HG02610 (cell line): ENCODE measurements around the gene CNN3.

Source experiments
- ATAC-seq: cut with Tn5 transposase; IDR thresholded peaks from one replicate; pipeline ENCODE4 v1.9.1; 2021; ENCODE audit warnings: mild to moderate bottlenecking, moderate library complexity; ENCODE audit not compliant: unreplicated experiment

CNN3 gene

GRCh38 chr1:94892604-94893254 is 34.2 kb downstream of the CNN3 start:
- ATAC-seq, result no peak

DNA sequence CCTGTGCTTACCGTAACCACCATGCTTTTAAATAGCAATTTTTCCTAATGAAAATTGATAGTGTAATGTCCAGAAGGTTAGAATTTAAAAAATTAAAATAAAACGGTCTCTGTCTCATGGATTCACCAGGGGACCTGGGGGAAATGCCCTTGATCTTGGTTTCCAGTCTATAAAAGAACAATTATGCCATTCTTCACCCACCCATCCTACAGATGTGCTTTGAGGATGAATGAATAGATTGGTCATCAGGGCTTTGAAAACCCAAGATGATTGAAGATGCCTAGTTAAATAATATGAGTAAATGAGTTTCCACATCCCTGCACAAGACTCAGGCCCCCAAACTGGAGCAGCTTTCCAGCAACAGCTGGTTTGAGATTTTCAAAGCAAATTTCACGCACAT is 38.7 kb downstream of the CNN3 start:
- no peak for ATAC-seq

- ATAC-seq, result no peak
Measured at GRCh38 chr1:94887603-94888171, 39.2 kb downstream of the CNN3 start.

DNA sequence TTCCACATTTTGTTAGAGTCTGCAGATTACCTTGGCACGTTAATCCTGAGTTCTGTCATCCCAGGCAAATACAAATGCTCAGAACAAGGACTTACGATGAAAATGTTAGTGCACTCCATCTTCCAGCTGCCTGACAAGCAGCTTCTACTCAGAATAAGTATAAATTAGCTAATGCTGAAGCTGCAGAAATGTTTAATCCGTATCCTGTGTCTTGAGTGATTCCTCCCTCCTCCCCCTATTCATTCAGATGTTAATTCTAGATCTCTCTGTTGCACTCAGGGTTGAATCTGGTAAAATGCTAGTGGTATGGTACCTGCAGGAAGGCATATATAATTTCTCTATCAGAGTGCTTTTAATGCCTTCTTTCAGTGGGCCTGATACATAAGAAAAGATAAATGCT is 39.8 kb downstream of the CNN3 start:
- ATAC-seq, result no peak

- no peak for ATAC-seq
Measured at GRCh38 chr1:94886361-94886760, 40.5 kb downstream of the CNN3 start.

DNA sequence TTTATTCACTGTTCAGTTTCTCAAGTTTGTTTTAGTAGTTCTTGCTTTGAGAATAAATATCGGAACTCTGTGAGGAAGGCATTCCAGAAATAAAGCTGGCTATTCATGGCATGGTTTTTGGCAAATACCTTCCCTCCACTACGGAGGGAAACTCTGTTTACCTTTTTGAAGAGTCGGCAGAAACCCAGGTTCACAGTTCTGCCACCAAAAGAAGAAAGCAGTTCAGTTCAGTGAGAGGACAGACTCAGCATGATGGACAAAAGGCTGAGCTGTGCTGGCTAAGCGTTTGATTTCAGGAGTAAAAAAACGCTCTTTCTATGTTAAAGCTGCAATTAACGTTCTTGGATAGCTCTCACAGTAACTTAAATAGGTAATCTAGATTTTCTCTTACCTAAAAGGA is 42.4 kb downstream of the CNN3 start:
- ATAC-seq, result no peak

DNA sequence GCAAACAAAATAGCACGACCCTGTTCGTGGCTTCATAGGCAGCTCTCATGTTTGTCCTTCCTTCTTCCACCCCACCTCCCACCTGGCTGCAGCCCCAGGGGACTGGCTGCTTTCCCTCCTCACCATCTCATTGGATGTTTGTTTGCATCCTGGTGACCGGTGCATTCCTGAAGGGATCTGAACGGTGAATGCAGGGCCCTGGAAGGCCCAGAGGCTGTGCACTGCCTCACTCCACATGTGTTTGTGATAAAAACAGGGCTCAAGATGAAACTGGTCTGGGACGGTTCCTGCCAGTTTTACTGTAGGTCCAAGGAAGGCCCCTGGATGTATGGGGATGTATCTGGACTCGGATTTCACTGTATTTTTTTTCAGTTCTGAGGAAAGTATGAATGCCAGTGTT is 42.8 kb downstream of the CNN3 start:
- no peak for ATAC-seq

- ATAC-seq, result no peak
Measured at GRCh38 chr1:94883691-94884090, 43.2 kb downstream of the CNN3 start.

GRCh38 chr1:94878329-94878728 is 48.6 kb downstream of the CNN3 start:
- ATAC-seq, result no peak

DNA sequence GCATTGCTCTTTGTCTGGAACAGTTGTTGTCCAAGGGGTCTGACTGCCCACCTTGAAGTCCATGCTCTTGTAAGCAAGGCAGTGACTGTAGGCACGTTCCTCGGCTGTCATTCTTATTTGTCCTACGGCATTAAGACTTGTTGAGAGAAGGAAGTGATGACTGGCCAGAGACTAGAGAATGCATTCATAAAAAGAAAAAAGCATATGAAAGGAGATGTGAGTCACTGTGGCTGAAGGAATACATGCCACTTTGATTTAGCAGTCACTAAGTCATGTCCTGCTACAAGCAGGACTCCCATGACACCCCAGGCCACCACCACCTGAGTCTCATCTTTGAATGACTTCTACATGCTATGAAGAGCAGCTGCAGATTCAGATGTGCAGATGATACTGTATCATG is 50.5 kb downstream of the CNN3 start:
- no peak for ATAC-seq

DNA sequence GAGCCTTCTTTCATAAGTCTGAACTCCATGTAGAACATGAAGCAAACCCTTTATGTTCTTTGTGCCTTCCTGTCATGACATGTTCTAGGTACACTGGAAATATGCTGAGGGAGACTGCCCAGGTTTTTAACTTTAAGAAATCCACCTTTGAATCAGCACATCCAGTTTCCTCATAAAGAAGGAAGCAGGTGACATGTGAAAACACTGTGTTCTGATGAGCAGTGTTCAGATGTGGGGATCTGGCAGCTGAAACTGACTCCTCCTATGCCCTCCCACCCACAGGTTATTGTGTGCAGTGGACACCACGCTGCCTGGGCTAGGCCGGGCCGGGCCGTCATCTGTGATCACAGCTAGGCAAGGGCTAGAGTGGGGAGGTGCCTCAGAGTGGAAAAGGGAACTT is 51.1 kb downstream of the CNN3 start:
- ATAC-seq, result no peak

- no peak for ATAC-seq
Measured at GRCh38 chr1:94874423-94874822, 52.5 kb downstream of the CNN3 start.

DNA sequence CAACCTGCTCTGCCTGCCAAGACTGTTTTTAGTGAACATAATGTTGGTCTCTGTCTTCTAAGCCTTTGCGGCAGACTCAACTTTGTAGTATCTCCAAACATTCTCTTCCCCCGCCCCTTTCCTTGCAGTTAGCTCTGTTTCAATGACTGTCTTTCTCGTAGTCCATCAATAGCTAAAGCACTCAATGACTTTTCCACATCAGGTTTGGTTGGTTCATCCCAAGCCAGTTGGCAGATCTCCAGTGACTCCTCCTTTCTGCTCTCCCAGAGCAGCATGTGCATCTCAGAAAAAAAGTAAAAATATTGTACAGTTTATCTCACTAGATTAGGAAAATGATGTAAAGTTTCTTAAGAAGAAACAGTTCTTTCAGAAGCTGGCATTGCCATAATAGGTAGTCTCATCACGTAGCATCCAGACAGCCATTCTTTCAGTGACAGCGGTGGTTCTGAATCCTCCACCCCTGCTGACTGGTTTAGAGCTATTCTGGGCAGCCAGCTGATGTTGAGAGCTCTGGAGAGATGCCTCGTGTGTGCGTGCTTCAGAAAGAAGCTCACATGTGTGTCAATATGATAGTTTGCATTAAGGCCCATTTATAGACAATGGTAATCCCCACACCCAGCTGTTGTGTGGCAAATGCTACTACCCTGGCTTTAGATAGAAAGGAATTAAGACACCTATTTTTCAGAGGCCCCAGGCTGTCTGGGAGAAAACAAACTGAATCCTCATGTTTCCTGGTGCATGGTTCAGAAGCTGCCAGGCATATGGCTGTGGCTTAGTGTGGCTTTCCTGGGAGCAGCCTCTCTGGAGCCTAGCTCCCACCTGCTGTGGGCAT is 53.2 kb downstream of the CNN3 start:
- ATAC-seq, result no peak

GRCh38 chr1:94872771-94873495 is 54.0 kb downstream of the CNN3 start:
- no peak for ATAC-seq

- no peak for ATAC-seq
Measured at GRCh38 chr1:94871031-94871430, 55.9 kb downstream of the CNN3 start.

DNA sequence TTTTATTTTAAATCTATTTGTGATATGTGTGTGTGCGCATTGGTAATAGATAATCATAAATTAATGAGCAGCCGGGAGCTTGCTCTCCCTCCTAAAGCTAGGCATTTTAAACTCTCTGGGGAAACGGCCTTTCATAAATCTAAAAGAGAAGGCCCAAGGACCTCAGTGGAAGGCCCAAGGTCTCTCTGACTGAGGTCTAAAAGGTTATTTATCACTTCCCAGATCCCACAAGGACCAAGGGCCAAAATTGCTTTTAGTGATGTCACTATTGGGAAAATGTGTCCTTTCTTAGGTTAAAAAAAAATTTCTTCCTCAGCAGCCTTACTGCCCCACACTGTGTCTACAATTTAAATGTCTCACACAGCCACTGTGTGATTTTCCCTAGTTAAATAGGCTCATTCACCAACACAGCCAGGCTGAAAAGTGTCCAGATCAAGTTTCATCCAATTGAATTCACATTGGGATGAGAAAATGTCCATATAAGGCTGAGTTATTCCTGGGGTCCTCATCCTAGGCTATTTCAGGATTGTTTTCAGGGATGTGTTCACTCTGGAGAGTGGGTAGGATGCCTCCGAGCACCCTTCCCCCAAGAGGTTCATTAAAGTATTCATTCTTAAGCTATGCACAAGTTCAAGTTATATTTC is 60.6 kb downstream of the CNN3 start:
- ATAC-seq, result no peak

- no peak for ATAC-seq
Measured at GRCh38 chr1:94865360-94865759, 61.5 kb downstream of the CNN3 start.

- no peak for ATAC-seq
Measured at GRCh38 chr1:94864821-94865220, 62.1 kb downstream of the CNN3 start.

- ATAC-seq, result no peak
Measured at GRCh38 chr1:94863919-94864318, 63.0 kb downstream of the CNN3 start.

- ATAC-seq, result no peak
Measured at GRCh38 chr1:94863297-94863911, 63.5 kb downstream of the CNN3 start.

- no peak for ATAC-seq
Measured at GRCh38 chr1:94862718-94863117, 64.2 kb downstream of the CNN3 start.
